ENCODE data around the gene FRMD4B.

Gene FRMD4B

DNA sequence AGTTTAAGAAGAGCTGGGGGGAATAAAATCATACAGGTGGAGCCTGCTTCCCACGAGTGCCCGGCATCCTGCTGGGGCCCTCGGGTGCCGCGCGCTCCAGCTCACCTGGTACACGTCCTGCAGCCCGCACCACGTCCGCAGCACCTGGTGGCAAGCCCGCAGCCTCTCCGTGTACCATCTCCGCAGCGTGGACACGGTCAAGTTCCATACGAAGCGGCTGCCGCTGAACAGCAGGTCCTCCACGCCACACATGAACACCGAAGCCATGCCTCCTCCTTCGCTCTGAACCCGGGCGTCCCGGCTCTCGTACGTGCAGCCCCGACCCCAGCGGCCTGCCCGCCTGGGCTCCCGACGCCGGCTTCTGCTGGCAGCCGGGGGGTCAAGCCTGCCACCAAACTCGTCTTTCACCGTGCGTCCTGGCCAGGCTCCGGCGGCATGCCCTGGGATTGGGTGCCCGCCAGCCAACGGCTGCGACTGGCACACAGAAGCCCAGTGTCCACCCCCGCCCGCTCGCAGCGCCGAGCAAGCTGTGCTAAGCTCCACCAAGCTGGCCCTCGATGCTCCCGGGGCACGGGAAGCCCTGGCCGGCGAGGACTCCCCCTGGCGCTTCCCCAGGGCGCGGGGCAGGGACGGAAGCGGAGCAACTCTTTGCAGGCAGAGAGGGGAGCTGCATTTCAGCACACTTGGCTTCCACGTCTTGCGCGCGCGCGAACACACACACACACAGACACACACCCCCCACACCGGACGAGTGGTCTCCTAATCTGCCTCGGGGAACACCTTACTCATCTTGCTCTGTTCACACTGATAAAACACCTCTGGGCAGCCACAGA lies at the start of gene FRMD4B:
FRMD4B (minus strand) TSS at position 366 of the 833 bp plus-strand sequence; CDS start at position 267, 99 bp downstream.
- DNase-seq = no peak

- no peak for DNase-seq
Observed at GRCh38 chr3:69433969-69434325, 48.1 kb upstream of the FRMD4B start.

GRCh38 chr3:69433121-69433968 lies 47.5 kb upstream of the FRMD4B start:
- DNase-seq = no peak

DNA sequence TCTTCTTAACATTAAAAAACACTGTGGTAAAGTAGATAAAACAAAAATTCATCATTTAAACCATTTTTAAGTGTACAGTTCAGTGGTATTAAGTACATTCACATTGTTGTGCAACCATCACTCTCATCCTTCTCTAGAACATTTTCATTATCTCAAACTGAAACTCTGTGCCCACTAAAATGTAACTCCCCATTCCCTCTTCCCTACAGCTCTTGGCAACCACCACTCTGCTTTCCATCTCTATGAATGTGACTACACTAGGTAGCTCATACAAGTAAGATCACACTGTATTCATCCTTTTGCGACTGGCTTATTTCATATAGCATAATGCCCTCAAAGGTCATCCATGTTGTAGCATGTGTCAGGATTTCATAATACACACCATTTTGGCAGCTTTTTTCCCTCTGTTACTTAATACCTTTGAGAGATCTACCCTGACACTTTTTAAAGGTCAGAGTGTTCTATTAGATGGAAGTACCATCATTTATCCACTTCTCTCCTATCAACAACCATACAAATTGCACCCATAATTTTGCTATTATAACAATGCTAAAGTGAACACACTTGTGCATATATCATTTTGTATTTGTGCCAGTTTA lies 42.9 kb upstream of the FRMD4B start:
- no peak for DNase-seq

GRCh38 chr3:69426967-69427304 lies 41.0 kb upstream of the FRMD4B start:
- DNase-seq = no peak

GRCh38 chr3:69426291-69426966 lies 40.5 kb upstream of the FRMD4B start:
- DNase-seq = no peak

DNA sequence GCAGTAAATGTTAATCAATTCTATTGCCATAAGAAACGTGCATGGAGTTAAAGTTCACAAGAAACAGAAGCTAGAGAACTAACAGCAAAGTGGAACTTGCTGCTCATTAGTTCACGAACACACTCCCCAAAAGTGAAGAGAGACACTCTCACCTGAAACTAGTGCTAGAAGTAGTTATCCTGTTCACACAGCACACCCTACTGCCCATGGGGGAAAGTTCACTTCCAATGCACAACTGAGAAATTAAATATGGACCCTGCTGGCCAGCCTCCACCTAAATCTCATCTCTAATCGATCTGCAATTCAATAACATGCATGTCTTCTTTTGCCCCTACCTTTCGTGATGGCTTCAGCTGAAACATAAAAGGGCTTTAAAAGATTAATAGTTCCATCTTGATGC lies 39.4 kb upstream of the FRMD4B start:
- peak in 2 of 6 experiments; percentile 0 to 2 for DNase-seq

DNA sequence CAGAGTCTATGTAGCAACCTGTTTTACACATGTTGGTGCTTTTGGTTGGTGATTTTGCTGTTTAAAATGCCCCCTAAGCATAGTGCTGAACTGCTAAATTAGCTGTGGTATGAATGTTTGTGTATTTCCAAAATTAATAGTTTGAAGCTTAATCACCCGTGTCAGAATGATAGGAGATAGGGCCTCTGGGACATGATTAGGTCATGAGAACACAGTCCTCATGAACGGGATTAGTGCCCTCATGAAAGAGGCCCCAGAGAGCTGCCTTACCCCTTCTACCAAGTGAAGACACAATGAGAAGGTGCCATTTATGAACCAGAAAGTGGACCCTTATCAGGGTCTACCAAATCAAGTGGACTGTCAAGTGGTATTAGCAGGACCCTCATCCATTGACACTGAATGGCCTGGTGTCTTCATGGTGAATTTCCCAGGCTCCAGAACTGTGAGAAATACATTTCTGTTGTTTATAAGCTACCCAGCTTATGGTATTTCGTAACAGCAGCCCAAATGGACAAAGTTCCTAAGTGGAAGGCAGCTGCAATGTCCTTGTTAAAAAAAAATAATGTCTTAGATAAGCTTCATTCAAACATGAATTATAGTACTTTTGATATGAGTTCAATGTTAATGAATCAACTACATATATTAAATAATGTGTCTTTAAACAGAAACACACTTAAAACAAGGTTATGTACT lies 37.7 kb upstream of the FRMD4B start:
- no peak for DNase-seq

DNA sequence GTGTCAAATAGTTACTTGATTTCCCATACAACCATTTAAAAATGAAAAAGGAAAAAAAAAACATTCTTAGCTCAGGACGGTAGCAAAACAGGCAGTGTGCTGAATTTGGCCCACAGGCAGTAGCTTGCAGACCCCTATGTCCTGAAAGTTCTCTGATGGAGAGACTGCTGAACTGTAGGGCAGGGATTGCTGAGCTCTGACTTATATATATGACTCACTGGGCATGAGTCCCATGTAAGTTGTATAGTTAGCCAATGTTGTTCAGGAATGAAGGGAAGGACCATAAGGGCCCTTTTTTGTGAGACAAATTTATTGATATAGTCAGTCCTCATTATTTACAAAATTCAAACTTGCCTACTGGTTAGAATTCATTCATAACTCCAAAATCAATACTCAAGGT lies 36.9 kb upstream of the FRMD4B start:
- no peak for DNase-seq

- no peak for DNase-seq
Observed at GRCh38 chr3:69420781-69421520, 35.1 kb upstream of the FRMD4B start.

DNA sequence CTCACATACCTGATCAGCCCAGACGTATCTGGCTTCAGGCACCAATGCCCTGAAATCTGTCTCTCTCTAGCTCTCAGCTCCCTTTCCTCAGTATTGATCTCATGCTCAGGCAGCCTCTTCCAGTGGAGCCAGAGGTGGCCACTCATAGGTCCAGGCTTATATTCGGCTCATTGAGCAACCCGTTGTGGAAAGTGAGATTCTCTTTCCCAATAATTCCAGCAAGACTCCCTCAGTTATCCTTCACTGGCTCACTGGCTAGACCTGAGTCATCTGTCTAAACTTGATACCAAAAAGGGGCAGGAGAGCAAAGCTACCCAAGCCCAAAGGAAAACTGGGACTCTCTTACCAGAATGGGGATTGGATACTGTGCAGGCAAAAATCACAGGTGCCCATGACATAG lies 33.4 kb upstream of the FRMD4B start:
- DNase-seq = no peak

- DNase-seq = no peak
Observed at GRCh38 chr3:69417541-69418078, 31.7 kb upstream of the FRMD4B start.

GRCh38 chr3:69413551-69414207 lies 27.8 kb upstream of the FRMD4B start:
- no peak for DNase-seq

DNA sequence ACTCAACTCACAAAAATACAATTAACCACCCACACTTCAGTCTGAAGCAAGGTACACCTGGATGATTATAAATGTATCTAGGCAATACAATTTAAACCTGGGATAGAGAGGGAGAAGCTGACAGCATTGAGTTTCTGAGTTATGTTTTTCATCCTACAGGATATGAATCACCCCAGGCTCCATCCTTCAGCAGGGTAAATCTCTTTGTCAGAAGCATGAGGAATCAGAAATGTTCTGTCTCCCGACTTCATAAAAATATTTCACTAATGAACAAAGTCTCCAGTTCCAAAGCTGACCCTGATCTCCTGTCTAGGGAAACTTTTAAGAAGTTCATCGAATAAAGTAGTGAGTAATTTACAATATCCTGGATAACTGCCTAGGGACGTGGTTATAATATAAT lies 25.5 kb upstream of the FRMD4B start:
- DNase-seq = no peak

- DNase-seq = peak; percentile 4 to 47 (median 28)
Observed at GRCh38 chr3:69410301-69410700, 24.4 kb upstream of the FRMD4B start.

- no peak for DNase-seq
Observed at GRCh38 chr3:69409831-69410230, 23.9 kb upstream of the FRMD4B start.

- no peak for DNase-seq
Observed at GRCh38 chr3:69409011-69409410, 23.1 kb upstream of the FRMD4B start.

GRCh38 chr3:69408542-69408941 lies 22.7 kb upstream of the FRMD4B start:
- no peak for DNase-seq

- DNase-seq = no peak
Observed at GRCh38 chr3:69407908-69408307, 22.0 kb upstream of the FRMD4B start.

GRCh38 chr3:69406163-69406562 lies 20.3 kb upstream of the FRMD4B start:
- no peak for DNase-seq

GRCh38 chr3:69405067-69405466 lies 19.2 kb upstream of the FRMD4B start:
- no peak for DNase-seq

Measured in stimulated activated naive CD4-positive, alpha-beta T cell (primary cell).